ENCODE results near the gene DNAH17.

DNA sequence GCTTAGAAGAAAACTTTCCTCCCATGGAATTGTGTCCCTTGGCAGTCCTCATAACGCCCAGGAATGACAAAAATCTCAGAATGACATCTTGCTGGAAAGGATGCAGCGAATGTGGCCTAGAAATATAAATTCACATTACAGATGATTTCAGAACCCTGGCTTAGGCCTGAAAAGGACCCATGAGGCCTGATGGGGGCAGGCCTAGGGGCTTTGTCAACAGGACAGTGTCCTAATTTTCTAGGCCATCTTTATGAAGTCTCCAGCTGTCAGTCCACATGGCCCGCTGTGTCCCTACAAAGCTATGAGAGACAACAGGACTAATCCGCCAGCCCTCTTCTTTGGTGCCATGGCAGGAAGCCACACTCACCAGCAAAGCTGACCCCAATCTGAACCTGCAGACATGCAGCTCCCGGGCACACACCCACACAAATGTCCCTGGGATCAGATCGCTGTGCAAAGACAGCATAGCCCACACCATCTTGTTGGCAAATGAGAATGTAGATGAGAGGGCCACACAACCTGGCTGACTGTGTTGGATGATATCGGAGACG is 40.4 kb upstream of the DNAH17 start:
- TF ChIP-seq ZNF48 (tag by site-specific recombination; IDR thresholded peaks at IDR 0.05) (no peak), HOXC10 (CRISPR knock-in tag; IDR thresholded peaks at IDR 0.05) (no peak), KLF10 (tag by site-specific recombination; IDR thresholded peaks at IDR 0.05) (no peak), BCL11B (tag by site-specific recombination; IDR thresholded peaks at IDR 0.05; ENCODE audit: low read depth) (no peak), MYNN (tag by site-specific recombination; IDR thresholded peaks at IDR 0.05; ENCODE audit: borderline replicate concordance) (no peak), ZNF121 (tag by site-specific recombination; IDR thresholded peaks at IDR 0.05) (no peak), ZNF660 (tag by site-specific recombination; IDR thresholded peaks at IDR 0.05) (no peak), SALL2 (tag by site-specific recombination; IDR thresholded peaks at IDR 0.05; ENCODE audit: borderline replicate concordance) (no peak)
- TF ChIP-seq, protein P1, sequence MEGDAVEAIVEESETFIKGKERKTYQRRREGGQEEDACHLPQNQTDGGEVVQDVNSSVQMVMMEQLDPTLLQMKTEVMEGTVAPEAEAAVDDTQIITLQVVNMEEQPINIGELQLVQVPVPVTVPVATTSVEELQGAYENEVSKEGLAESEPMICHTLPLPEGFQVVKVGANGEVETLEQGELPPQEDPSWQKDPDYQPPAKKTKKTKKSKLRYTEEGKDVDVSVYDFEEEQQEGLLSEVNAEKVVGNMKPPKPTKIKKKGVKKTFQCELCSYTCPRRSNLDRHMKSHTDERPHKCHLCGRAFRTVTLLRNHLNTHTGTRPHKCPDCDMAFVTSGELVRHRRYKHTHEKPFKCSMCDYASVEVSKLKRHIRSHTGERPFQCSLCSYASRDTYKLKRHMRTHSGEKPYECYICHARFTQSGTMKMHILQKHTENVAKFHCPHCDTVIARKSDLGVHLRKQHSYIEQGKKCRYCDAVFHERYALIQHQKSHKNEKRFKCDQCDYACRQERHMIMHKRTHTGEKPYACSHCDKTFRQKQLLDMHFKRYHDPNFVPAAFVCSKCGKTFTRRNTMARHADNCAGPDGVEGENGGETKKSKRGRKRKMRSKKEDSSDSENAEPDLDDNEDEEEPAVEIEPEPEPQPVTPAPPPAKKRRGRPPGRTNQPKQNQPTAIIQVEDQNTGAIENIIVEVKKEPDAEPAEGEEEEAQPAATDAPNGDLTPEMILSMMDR (tag by site-specific recombination; IDR thresholded peaks at IDR 0.05): no peak
- TF ChIP-seq, protein P2, sequence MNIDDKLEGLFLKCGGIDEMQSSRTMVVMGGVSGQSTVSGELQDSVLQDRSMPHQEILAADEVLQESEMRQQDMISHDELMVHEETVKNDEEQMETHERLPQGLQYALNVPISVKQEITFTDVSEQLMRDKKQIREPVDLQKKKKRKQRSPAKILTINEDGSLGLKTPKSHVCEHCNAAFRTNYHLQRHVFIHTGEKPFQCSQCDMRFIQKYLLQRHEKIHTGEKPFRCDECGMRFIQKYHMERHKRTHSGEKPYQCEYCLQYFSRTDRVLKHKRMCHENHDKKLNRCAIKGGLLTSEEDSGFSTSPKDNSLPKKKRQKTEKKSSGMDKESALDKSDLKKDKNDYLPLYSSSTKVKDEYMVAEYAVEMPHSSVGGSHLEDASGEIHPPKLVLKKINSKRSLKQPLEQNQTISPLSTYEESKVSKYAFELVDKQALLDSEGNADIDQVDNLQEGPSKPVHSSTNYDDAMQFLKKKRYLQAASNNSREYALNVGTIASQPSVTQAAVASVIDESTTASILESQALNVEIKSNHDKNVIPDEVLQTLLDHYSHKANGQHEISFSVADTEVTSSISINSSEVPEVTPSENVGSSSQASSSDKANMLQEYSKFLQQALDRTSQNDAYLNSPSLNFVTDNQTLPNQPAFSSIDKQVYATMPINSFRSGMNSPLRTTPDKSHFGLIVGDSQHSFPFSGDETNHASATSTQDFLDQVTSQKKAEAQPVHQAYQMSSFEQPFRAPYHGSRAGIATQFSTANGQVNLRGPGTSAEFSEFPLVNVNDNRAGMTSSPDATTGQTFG (tag by site-specific recombination; IDR thresholded peaks at IDR 0.05; ENCODE audit: borderline replicate concordance): no peak
- TF ChIP-seq, protein P3, sequence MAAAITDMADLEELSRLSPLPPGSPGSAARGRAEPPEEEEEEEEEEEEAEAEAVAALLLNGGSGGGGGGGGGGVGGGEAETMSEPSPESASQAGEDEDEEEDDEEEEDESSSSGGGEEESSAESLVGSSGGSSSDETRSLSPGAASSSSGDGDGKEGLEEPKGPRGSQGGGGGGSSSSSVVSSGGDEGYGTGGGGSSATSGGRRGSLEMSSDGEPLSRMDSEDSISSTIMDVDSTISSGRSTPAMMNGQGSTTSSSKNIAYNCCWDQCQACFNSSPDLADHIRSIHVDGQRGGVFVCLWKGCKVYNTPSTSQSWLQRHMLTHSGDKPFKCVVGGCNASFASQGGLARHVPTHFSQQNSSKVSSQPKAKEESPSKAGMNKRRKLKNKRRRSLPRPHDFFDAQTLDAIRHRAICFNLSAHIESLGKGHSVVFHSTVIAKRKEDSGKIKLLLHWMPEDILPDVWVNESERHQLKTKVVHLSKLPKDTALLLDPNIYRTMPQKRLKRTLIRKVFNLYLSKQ (tag by site-specific recombination; IDR thresholded peaks at IDR 0.05; ENCODE audit: borderline replicate concordance): no peak
- TF ChIP-seq, protein P4, sequence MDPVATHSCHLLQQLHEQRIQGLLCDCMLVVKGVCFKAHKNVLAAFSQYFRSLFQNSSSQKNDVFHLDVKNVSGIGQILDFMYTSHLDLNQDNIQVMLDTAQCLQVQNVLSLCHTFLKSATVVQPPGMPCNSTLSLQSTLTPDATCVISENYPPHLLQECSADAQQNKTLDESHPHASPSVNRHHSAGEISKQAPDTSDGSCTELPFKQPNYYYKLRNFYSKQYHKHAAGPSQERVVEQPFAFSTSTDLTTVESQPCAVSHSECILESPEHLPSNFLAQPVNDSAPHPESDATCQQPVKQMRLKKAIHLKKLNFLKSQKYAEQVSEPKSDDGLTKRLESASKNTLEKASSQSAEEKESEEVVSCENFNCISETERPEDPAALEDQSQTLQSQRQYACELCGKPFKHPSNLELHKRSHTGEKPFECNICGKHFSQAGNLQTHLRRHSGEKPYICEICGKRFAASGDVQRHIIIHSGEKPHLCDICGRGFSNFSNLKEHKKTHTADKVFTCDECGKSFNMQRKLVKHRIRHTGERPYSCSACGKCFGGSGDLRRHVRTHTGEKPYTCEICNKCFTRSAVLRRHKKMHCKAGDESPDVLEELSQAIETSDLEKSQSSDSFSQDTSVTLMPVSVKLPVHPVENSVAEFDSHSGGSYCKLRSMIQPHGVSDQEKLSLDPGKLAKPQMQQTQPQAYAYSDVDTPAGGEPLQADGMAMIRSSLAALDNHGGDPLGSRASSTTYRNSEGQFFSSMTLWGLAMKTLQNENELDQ (tag by site-specific recombination; IDR thresholded peaks at IDR 0.05; ENCODE audit: low read depth): no peak

Data from HEK293 (cell line).